HepG2 (cell line): Measurements from ENCODE around the gene FKBP1A. TPM values are rescaled to one million over a fixed set of nuclear protein-coding genes. Genes with fewer than 3 reads are reported as not detected.

Experiments
- AHR ChIP-seq: IDR thresholded peaks from 2 replicates; pipeline ENCODE4 v1.6.1; 2018; ENCODE audit warnings: missing genetic modification reagents, missing compliant biosample characterization
- BCL6 ChIP-seq: IDR thresholded peaks from 2 replicates; pipeline ENCODE4 v1.6.1; 2016; ENCODE audit warnings: missing genetic modification reagents, missing compliant biosample characterization
- FOSL1 ChIP-seq: sonication (generic); formaldehyde crosslinking; IDR thresholded peaks from 2 replicates; pipeline ENCODE4 v1.9.0; 2021; ENCODE audit warnings: missing genetic modification reagents, borderline replicate concordance
- GLI4 ChIP-seq: sonication (generic); formaldehyde crosslinking; IDR thresholded peaks from 2 replicates; pipeline ENCODE4 v1.5.1; 2020; ENCODE audit warnings: missing genetic modification reagents, mild to moderate bottlenecking, moderate library complexity, borderline replicate concordance
- GPN1 ChIP-seq: sonication (generic); formaldehyde crosslinking; IDR thresholded peaks from 2 replicates; pipeline ENCODE4 v1.5.1; 2020; ENCODE audit warnings: missing genetic modification reagents, borderline replicate concordance
- KAT2B ChIP-seq: fragments of 150-350 bp; IDR thresholded peaks from 2 replicates; pipeline ENCODE4 v1.6.1; 2014; ENCODE audit warnings: low read depth, low read length, borderline replicate concordance
- KDM3A ChIP-seq: IDR thresholded peaks from 2 replicates; pipeline ENCODE4 v1.6.1; 2018; ENCODE audit warnings: low read depth, missing compliant biosample characterization
- MTF2 ChIP-seq: sonication (generic); formaldehyde crosslinking; IDR thresholded peaks from 2 replicates; pipeline ENCODE4 v1.5.0; 2020; ENCODE audit warnings: missing genetic modification reagents, borderline replicate concordance
- NONO ChIP-seq, 2 experiments: fragments of 450-650 bp in 1 of 2; sonication (generic) in 1 of 2; formaldehyde crosslinking in 1 of 2; IDR thresholded peaks in 1 of 2; conservative IDR thresholded peaks in 1 of 2; 2 replicates each; pipeline versions ENCODE4 v1.6.1 to v1.8.0; 2017 to 2022; ENCODE audit warnings: mild to moderate bottlenecking in 1 of 2, missing genetic modification reagents in 1 of 2, moderate library complexity in 1 of 2
- NR2C2 ChIP-seq: sonication (generic); formaldehyde crosslinking; IDR thresholded peaks from 2 replicates; pipeline ENCODE4 v1.4.0; 2020; ENCODE audit warnings: missing genetic modification reagents, mild to moderate bottlenecking, moderate library complexity, borderline replicate concordance
- PAWR ChIP-seq: sonication (generic); formaldehyde crosslinking; IDR thresholded peaks from 2 replicates; pipeline ENCODE4 v1.4.0; 2020; ENCODE audit warnings: missing genetic modification reagents, mild to moderate bottlenecking, borderline replicate concordance
- PBX2 ChIP-seq: IDR thresholded peaks from 2 replicates; pipeline ENCODE4 v1.6.1; 2016; ENCODE audit warnings: control low read depth
- PLRG1 ChIP-seq: fragments of 450-650 bp; conservative IDR thresholded peaks from 2 replicates; pipeline ENCODE4 v1.6.1; 2016
- RARA ChIP-seq: IDR thresholded peaks from 2 replicates; pipeline ENCODE4 v1.6.1; 2016; ENCODE audit warnings: missing genetic modification reagents, missing compliant biosample characterization
- SNRNP70 ChIP-seq: fragments of 200-400 bp; formaldehyde crosslinking; IDR thresholded peaks from 2 replicates; pipeline ENCODE4 v1.6.1; 2017; ENCODE audit warnings: mild to moderate bottlenecking, low read depth, low read length, moderate library complexity
- SPEN ChIP-seq: sonication (generic); formaldehyde crosslinking; IDR thresholded peaks from 2 replicates; pipeline ENCODE4 v1.5.1; 2020; ENCODE audit warnings: low read depth, mild to moderate bottlenecking, missing genetic modification reagents
- TRIM24 ChIP-seq: sonication (generic); formaldehyde crosslinking; IDR thresholded peaks from 2 replicates; pipeline ENCODE4 v1.8.0; 2022; ENCODE audit warnings: mild to moderate bottlenecking, missing genetic modification reagents
- ZBTB1 ChIP-seq: sonication (generic); formaldehyde crosslinking; IDR thresholded peaks from 2 replicates; pipeline ENCODE4 v1.4.0; 2020; ENCODE audit warnings: missing genetic modification reagents, borderline replicate concordance
- ZNF143 ChIP-seq: sonication (generic); formaldehyde crosslinking; IDR thresholded peaks from 2 replicates; pipeline ENCODE4 v1.4.0; 2020; ENCODE audit warnings: missing genetic modification reagents
- ZNF224 ChIP-seq: sonication (generic); formaldehyde crosslinking; IDR thresholded peaks from 2 replicates; pipeline ENCODE4 v1.5.0; 2020; ENCODE audit warnings: mild to moderate bottlenecking, missing genetic modification reagents
- ZNF34 ChIP-seq: sonication (generic); formaldehyde crosslinking; IDR thresholded peaks from 2 replicates; pipeline ENCODE4 v1.4.0; 2020; ENCODE audit warnings: mild to moderate bottlenecking, missing genetic modification reagents, borderline replicate concordance
- ZNF343 ChIP-seq: sonication (generic); formaldehyde crosslinking; IDR thresholded peaks from 2 replicates; pipeline ENCODE4 v1.4.0; 2020; ENCODE audit warnings: mild to moderate bottlenecking, missing genetic modification reagents
- ZNF446 ChIP-seq: sonication (generic); formaldehyde crosslinking; IDR thresholded peaks from 2 replicates; pipeline ENCODE4 v1.5.0; 2020; ENCODE audit warnings: mild to moderate bottlenecking, missing genetic modification reagents
- ZNF484 ChIP-seq: sonication (generic); formaldehyde crosslinking; IDR thresholded peaks from 2 replicates; pipeline ENCODE4 v1.5.1; 2020; ENCODE audit warnings: mild to moderate bottlenecking, low read depth, missing genetic modification reagents, borderline replicate concordance
- ZNF709 ChIP-seq: sonication (generic); formaldehyde crosslinking; IDR thresholded peaks from 2 replicates; pipeline ENCODE4 v1.5.0; 2020; ENCODE audit warnings: mild to moderate bottlenecking, missing genetic modification reagents
- ZNF761 ChIP-seq: sonication (generic); formaldehyde crosslinking; conservative IDR thresholded peaks from 2 replicates; pipeline ENCODE4 v1.4.0; 2020; ENCODE audit warnings: mild to moderate bottlenecking, missing genetic modification reagents
- ZNF770 ChIP-seq: sonication (generic); formaldehyde crosslinking; IDR thresholded peaks from 2 replicates; pipeline ENCODE4 v1.5.0; 2020; ENCODE audit warnings: mild to moderate bottlenecking, missing genetic modification reagents
- ZNF790 ChIP-seq: sonication (generic); formaldehyde crosslinking; IDR thresholded peaks from 2 replicates; pipeline ENCODE4 v1.8.0; 2022; ENCODE audit warnings: missing genetic modification reagents, mild to moderate bottlenecking, borderline replicate concordance
- ZNF891 ChIP-seq: sonication (generic); formaldehyde crosslinking; IDR thresholded peaks from 2 replicates; pipeline ENCODE4 v1.5.0; 2020; ENCODE audit warnings: mild to moderate bottlenecking, missing genetic modification reagents
- ZSCAN20 ChIP-seq: sonication (generic); formaldehyde crosslinking; IDR thresholded peaks from 2 replicates; pipeline ENCODE4 v1.4.0; 2020; ENCODE audit warnings: missing genetic modification reagents, mild to moderate bottlenecking, borderline replicate concordance
- polyA plus RNA-seq, 8 experiments: library from polyadenylated mRNA; depleted of rRNA in 3 of 8; stranded (reverse) in 7 of 8; unstranded in 1 of 8; fragments of >200 nt; fragmentation: Illumina TruSeq in 4 of 8; extraction: Trizol in 4 of 8; gene quantifications; 2 replicates each; pipeline versions ENCODE4 v1.2.1 to v1.2.3, GENCODE V29; 2011 to 2016; ENCODE audit warnings: low read depth in 4 of 8, missing spikeins in 1 of 8, mixed read lengths in 1 of 8; ENCODE audit not compliant: insufficient read depth in 1 of 8
- total RNA-seq, 5 experiments: library from RNA; depleted of rRNA; stranded (reverse); fragments of >200 nt; fragmentation: Illumina TruSeq; extraction: Trizol; gene quantifications; 2 replicates each; pipeline ENCODE4 v1.2.3, GENCODE V29; 2016; ENCODE audit warnings: low read depth in 1 of 5

The FKBP1A gene
- total and polyA plus RNA-seq, 2 of the 13 experiments (the other 11 are each of a cell fraction or from before 2014, with no cell fraction given), result 119 to 468 TPM

GRCh38 chr20:1415667-1416468 lies 23.0 kb upstream of the FKBP1A start (continued):
- peak; percentile 19; the same call in 1 of the 2 replicates for TF ChIP-seq PBX2 (CRISPR knock-in tag)
- no peak for TF ChIP-seq GPN1 (CRISPR knock-in tag)
- no peak for TF ChIP-seq NR2C2 (CRISPR knock-in tag)
- TF ChIP-seq ZNF709, result no peak
- TF ChIP-seq PLRG1, result no peak
- TF ChIP-seq KAT2B, result no peak
- TF ChIP-seq RARA (CRISPR knock-in tag), result peak; percentile 81
- no peak for TF ChIP-seq ZNF143 (CRISPR knock-in tag)
- no peak for TF ChIP-seq ZSCAN20 (CRISPR knock-in tag)
- TF ChIP-seq NONO (IDR thresholded peaks at IDR 0.05), result peak; percentile 94; the same call in 1 of the 2 replicates
- no peak for TF ChIP-seq NONO (CRISPR knock-in tag; conservative IDR thresholded peaks at IDR 0.05)
- TF ChIP-seq ZNF761, result no peak
- peak; percentile 96 for TF ChIP-seq FOSL1 (CRISPR knock-in tag)
- TF ChIP-seq ZBTB1, result no peak
- no peak for TF ChIP-seq SPEN (CRISPR knock-in tag)
- no peak for TF ChIP-seq ZNF34 (CRISPR knock-in tag)
- TF ChIP-seq ZNF224 (CRISPR knock-in tag), result no peak
- TF ChIP-seq ZNF891 (CRISPR knock-in tag), result no peak
- no peak for TF ChIP-seq ZNF446 (CRISPR knock-in tag)
- TF ChIP-seq GLI4 (CRISPR knock-in tag), result no peak
- TF ChIP-seq MTF2 (CRISPR knock-in tag), result no peak
- peak; percentile 87; the same call in 1 of the 2 replicates for TF ChIP-seq AHR (CRISPR knock-in tag)
- TF ChIP-seq ZNF790, result no peak
- TF ChIP-seq KDM3A (CRISPR knock-in tag), result no peak
- TF ChIP-seq TRIM24 (CRISPR knock-in tag), result no peak; the same call in 1 of the 2 replicates
- no peak for TF ChIP-seq PAWR
- TF ChIP-seq ZNF770 (CRISPR knock-in tag), result no peak
- no peak for TF ChIP-seq SNRNP70
- peak; percentile 28; the same call in 1 of the 2 replicates for TF ChIP-seq BCL6 (CRISPR knock-in tag)
- no peak for TF ChIP-seq ZNF484 (CRISPR knock-in tag)
- TF ChIP-seq ZNF343, result no peak
